ENCODE results near the gene GARRE1. TPM values are rescaled to one million over a fixed set of nuclear protein-coding genes. Genes with fewer than 3 reads are reported as not detected.
"Not testable (repeated sequence)": the region's sequence is repeated elsewhere in the genome, so short reads cannot be mapped to it uniquely, and the experiment has no call there.

GARRE1 gene
- 9.2 TPM for total RNA-seq

- ATAC-seq (peak; percentile 93), DNase-seq (ENCODE audit: low spot score) (peak; percentile 90)
These were observed at the start of gene GARRE1 for GRCh38 chr19:34254046-34254697. Gene GARRE1 (plus strand): TSS chr19:34254554. CDS start chr19:34300474, 45,920 bp downstream.

- not testable (repeated sequence) for ATAC-seq; DNase-seq (ENCODE audit: low spot score)
These were observed 49.0 kb upstream of the GARRE1 start for GRCh38 chr19:34205324-34205723.

DNA sequence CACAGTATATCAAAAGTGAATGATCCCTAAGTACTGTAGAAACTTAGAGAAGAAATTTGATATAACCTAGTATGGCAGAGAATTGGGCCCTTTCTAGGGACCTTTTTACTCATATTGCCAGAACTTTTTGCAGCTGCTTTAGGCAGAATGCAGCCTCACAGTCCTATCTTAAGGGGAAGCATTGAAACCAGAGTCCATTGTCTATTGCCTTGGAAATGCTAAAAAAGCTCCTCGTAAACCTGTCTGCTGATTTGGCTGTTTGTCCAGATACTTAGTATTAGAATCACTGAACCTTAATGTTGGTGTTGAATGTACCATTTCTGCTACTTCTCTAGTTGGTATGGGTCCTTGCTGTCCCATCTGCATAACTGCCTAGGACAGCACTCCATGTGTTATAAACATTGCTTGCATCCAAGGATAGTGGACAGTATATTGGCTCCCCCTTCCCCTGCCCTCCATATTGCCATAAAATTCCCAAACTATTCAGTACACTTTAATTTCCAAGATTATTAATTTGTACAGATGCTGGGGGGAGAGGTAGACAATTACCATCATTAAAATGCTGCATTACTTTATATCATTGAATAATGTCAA lies 46.0 kb upstream of the GARRE1 start:
- no peak for ATAC-seq
- no peak for DNase-seq (ENCODE audit: low spot score)

DNA sequence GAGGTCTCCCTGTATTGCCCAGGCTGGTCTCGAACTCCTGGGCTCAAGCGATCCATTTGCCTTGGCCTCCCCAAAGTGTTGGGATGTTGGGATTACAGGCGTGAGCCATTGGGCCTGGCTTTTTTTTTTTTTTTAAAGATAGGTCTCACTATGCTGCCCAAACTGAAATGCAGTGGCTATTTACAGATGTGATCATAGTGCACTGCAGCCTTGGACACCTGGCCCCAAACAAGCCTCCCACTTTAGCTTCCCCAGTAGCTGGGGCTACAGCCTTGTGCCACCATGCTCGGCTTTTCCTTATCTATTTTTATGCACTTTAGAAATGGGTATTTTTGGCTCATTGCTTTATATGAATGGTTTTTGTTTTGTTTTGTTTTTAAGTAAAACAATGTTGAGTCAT lies 44.6 kb upstream of the GARRE1 start:
- ATAC-seq (no peak), DNase-seq (ENCODE audit: low spot score) (no peak)

DNA sequence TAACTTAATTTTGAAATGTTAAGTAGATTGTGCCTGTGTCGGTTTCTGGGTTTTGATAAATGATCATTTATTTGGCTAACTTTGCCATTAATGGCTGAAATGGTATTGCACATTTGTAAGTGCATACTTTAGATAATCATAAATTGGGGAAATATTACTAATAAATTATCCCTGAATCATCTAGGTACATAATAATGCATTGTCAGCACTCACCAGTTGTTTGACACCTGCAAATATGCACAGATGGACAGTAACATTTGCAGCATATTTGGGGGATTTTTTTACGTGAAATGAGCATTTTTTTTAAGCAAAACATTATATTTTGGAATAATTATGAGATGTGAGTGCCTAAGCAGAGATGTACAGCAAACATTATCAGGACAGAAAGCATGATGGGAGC lies 41.1 kb upstream of the GARRE1 start:
- DNase-seq (ENCODE audit: low spot score) (no peak), ATAC-seq (no peak)

DNA sequence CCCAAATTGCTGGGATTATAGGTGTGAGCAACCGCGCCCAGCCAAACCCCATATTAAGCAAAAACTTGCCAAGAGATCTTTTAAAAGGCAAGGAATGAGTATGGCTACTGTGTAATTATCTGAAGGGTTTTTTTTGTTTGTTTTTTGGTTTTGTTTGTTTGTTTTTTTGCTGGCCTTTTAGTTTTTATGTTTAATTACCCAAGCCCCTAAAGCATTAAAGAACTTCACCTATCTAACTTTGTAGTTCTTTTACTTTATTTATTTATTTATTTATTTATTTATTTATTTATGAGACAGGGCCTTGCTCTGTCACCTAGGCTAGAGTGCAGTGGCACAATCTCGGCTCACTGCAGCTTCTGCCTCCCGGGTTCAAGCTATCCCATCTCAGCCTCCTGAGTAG lies 40.3 kb upstream of the GARRE1 start:
- ATAC-seq = no peak

DNA sequence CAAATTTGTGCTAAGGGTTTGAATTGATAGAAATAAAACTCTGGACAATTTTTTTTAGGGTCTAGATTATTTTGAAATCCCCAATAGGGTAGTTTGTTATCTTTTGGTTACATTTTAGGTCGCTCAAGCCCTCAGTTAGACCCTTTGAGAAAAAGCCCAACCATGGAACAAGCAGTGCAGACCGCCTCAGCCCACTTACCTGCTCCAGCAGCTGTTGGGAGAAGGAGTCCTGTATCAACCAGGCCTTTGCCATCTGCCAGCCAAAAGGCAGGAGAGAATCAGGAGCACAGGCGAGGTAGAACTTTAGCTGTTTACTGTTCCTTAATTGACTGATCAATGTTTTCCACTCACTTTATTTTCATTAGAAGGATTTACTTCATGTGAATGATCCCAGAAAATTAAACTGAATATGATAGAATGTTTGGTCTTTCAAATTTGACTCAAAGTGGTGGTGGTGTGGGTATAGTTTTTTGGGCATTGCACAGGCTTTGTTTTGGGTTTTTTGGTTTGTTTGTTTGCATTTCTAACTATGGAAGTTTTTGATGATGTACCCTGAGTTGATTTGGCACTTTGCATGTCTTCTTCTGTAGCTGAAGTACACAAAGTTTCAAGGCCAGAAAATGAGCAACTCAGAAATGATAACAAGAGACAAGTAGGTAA lies 39.2 kb upstream of the GARRE1 start:
- DNase-seq (ENCODE audit: low spot score) = no peak
- ATAC-seq = no peak

More for the DNA sequence above, 40.3 kb upstream of the GARRE1 start:
- no peak for DNase-seq (ENCODE audit: low spot score)

DNA sequence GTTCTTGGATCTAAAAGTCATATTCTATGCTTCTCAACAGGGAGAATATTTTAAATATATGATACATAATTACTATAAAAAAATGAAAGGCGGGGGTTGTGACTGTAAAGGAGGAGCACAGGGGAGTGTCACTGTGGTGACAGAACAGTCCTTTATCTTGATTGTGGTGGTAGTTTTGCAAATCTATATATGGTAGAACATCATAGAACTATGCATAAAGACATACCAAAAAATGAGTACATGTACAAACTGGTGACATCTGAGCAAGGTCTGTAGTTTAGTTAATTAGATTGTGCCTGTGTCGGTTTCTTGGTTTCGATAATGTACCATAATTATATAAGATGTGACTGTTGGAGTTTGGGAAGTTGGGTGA lies 38.7 kb upstream of the GARRE1 start:
- no peak for ATAC-seq

GRCh38 chr19:34216745-34217219 lies 37.6 kb upstream of the GARRE1 start:
- ATAC-seq = not testable (repeated sequence)

More for the DNA sequence above, 38.7 kb upstream of the GARRE1 start:
- DNase-seq (ENCODE audit: low spot score) = no peak

GRCh38 chr19:34217952-34218817 lies 36.2 kb upstream of the GARRE1 start:
- ATAC-seq (peak; percentile 52), DNase-seq (ENCODE audit: low spot score) (no peak)

More at GRCh38 chr19:34216745-34217219, 37.6 kb upstream of the GARRE1 start:
- not testable (repeated sequence) for DNase-seq (ENCODE audit: low spot score)

DNA sequence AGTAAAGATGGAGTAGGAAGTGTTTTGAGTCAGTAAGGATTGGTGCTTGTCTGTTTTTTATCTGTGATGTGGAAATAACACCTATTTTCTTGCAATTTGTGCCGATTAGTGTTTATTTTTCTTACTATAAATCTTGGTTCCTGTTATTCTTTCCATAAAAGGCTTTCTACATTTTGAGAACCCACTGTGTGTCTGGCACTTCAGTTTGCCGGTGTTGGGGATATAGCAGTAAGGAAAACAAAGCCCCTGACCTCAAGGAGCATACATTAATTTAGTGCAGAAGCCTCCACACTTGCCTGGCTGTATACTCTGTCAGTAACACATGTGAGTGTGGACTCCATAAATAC lies 35.6 kb upstream of the GARRE1 start:
- DNase-seq (ENCODE audit: low spot score) (no peak), ATAC-seq (no peak)

GRCh38 chr19:34220472-34221063 lies 33.8 kb upstream of the GARRE1 start:
- DNase-seq (ENCODE audit: low spot score) (peak; percentile 57), ATAC-seq (peak; percentile 87)

DNA sequence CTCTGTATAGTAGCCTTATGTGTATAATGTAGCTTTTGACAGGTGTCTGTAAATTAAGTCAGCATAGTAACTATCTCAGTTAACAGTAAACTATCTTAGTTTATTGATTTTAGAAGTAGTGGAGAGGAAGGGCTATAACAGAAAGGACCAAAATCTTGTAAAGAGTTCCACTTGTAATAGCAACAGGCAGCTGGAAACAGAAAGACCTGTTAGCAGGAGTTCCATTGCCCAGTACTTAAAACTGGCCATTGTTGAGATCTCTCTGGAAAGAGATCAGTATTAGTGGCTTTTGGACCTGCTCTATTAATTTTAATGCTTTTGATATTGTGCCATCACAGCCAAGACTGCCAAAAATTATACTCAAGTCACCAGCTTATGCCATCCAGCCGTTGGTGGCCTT lies 32.0 kb upstream of the GARRE1 start:
- DNase-seq (ENCODE audit: low spot score) (no peak), ATAC-seq (no peak)

DNA sequence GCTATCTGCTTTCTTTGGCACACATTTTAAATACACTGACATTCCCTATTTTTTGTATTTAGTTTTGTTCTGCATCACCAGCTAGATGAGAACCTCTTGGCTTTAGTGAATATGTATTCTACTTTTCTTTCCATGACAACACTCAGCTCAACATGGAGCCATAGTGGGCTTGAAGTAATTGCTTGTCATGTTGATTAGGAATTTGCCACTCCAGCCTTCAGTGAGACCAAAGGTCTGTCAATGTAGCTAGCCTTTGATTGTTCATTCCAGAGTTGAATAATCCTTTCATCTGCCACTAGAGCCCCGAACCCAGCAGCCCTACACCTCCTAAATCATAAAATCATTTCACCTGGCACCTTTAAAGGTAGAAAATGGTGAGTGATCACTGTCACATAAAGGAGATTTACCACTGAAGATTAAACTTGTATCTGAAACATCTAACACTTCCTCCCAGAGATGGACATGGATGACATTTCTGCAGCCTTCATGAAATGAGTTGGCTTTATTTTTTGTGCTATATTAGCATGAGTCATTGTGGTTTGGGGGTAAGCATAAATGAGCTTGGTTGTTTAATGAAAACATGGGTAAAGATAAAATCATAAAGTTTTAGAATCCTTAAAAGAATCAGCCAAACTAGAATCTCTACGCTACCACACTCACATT lies 29.2 kb upstream of the GARRE1 start:
- no peak for DNase-seq (ENCODE audit: low spot score)

GRCh38 chr19:34225659-34226015 lies 28.7 kb upstream of the GARRE1 start:
- no peak for DNase-seq (ENCODE audit: low spot score)
- no peak for ATAC-seq

More for the DNA sequence above, 29.2 kb upstream of the GARRE1 start:
- no peak for ATAC-seq

- ATAC-seq (no peak), DNase-seq (ENCODE audit: low spot score) (no peak)
These were observed 28.3 kb upstream of the GARRE1 start for GRCh38 chr19:34226036-34226435.

GRCh38 chr19:34228347-34228746 lies 26.0 kb upstream of the GARRE1 start:
- ATAC-seq (no peak), DNase-seq (ENCODE audit: low spot score) (no peak)

DNA sequence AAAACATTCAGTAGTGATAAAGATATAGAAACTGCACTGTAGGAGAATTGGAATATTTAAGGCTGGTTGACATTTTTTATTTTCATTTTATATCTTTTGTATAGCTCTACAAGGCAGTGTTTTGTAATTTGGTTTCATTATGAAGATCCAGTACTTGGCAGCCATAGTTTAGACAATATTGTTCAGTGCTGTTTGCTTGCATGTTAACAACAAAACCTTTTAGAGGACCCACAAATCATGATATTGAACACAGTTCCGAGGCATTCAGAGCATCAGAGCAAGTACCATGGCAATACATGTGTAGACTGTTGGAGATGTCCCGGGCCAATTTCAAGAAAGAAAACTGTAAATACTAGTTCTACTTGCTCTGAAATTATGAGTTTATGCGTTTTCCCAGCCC lies 25.6 kb upstream of the GARRE1 start:
- ATAC-seq (no peak), DNase-seq (ENCODE audit: low spot score) (no peak)

DNA sequence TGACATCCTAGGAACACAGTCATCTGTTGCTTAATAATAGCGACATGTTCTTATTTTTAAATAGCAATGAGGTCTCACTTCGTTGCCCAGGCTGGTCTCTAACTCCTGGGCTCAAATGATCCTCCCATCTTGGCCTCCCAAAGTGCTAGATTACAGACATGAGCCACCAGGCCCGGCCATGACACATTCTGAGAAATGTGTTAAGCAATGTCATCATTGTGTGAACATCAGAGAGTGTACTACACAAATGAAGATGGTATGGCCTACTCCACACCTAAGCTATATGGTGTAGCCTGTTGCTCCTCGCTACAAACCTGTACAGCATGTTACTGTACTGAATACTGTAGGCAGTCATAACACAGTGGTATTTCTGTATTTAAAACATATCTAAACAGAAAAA lies 24.6 kb upstream of the GARRE1 start:
- ATAC-seq = no peak

DNA sequence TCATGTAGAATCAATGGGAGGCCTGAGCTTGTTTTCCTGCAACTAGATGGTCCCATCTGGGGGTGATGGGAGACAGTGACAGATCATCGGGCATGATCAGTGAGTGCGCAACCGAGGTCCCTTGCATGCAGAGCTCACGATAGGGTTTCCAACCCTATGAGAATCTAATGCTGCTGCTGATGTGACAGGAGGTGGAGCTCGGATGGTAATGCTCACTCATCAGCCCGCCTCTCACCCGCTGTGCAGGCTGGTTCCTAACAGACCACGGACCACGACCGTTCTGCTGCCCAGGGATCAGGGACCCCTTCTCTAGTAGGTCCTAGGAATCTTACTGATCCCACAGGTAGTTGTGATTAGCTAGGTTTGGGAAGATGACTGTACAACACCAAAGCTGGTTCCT lies 23.5 kb upstream of the GARRE1 start:
- no peak for ATAC-seq
- DNase-seq (ENCODE audit: low spot score) = no peak

More for the DNA sequence above, 24.6 kb upstream of the GARRE1 start:
- DNase-seq (ENCODE audit: low spot score) = no peak
